A549 (cell line): Measurements from ENCODE around the gene C1orf35.

ENCODE experiments used
- CTCF ChIP-seq: fragments of >200 bp; sonication (Bioruptor Twin); formaldehyde crosslinking; IDR thresholded peaks from 3 replicates; pipeline ENCODE4 v1.5.1; 2016
- FOSL2 ChIP-seq, 2 experiments: fragments of 450-650 bp in 1 of 2; fragments of >200 bp in 1 of 2; sonication (Bioruptor Twin) in 1 of 2; formaldehyde crosslinking; IDR thresholded peaks; 2 replicates each; pipeline versions ENCODE4 v1.5.0 to v1.6.1; 2016 to 2020; ENCODE audit warnings: mild to moderate bottlenecking in 1 of 2, moderate library complexity in 1 of 2
- MAX ChIP-seq: IDR thresholded peaks from 2 replicates; pipeline ENCODE4 v1.6.1; 2012
- RAD21 ChIP-seq, 2 experiments: fragments of >200 bp in 1 of 2; sonication (Bioruptor Twin) in 1 of 2; formaldehyde crosslinking in 1 of 2; IDR thresholded peaks in 1 of 2; conservative IDR thresholded peaks in 1 of 2; 2 replicates in 1 of 2; 3 replicates in 1 of 2; pipeline ENCODE4 v1.6.1; 2012 to 2018; ENCODE audit warnings: inconsistent platforms in 1 of 2
- ZFP36 ChIP-seq: fragments of 450-650 bp; IDR thresholded peaks from 2 replicates; pipeline ENCODE4 v1.6.1; 2014; ENCODE audit warnings: borderline replicate concordance; ENCODE audit not compliant: partially characterized antibody

GRCh38 chr1:228073061-228073856 is 29.9 kb downstream of the C1orf35 start:
- TF ChIP-seq CTCF (no peak), ZFP36 (no peak), MAX (no peak), FOSL2 (IDR thresholded peaks at IDR 0.05) (no peak), FOSL2 (CRISPR knock-in tag; IDR thresholded peaks at IDR 0.05) (no peak), RAD21 (conservative IDR thresholded peaks at IDR 0.05 in 1 of 2, IDR thresholded peaks at IDR 0.05 in 1 of 2) (no peak)
